MG63 (cell line): Measurements from ENCODE around the gene MEGF9. TPM values are rescaled to one million over a fixed set of nuclear protein-coding genes. Genes with fewer than 3 reads are reported as not detected.
A peak's percentile ranks its signal among the peaks of the same experiment; 100 is the strongest.

Experiments
- DNase-seq: peaks from one replicate; pipeline ENCODE4 v3.0.0-alpha.2; 2020
- H3K27me3 ChIP-seq: fragments of 250-450 bp; sonication (Bioruptor Pico); 2 replicates; pipeline ENCODE4 v1.5.1; 2020; ENCODE audit warnings: mild to moderate bottlenecking, moderate library complexity
- H3K36me3 ChIP-seq: fragments of 250-450 bp; sonication (Bioruptor Pico); 2 replicates; pipeline ENCODE4 v1.5.1; 2020; ENCODE audit warnings: mild to moderate bottlenecking, moderate library complexity
- H3K4me3 ChIP-seq: fragments of 250-450 bp; sonication (Bioruptor Pico); 2 replicates; pipeline ENCODE4 v1.5.1; 2020; ENCODE audit warnings: mild to moderate bottlenecking, moderate library complexity
- H3K9me3 ChIP-seq: fragments of 250-450 bp; sonication (Bioruptor Pico); 2 replicates; pipeline ENCODE4 v1.5.1; 2020; ENCODE audit warnings: mild to moderate bottlenecking, moderate library complexity
- total RNA-seq: library from RNA; depleted of rRNA; stranded (reverse); fragments of >200 nt; shearing (Covaris generic); gene quantifications from 2 replicates; pipeline ENCODE4 v1.2.3, GENCODE V29; 2014; ENCODE audit warnings: low replicate concordance

MEGF9 gene
- total RNA-seq, 1 experiment from 2014 or later: 2.7 TPM

DNA sequence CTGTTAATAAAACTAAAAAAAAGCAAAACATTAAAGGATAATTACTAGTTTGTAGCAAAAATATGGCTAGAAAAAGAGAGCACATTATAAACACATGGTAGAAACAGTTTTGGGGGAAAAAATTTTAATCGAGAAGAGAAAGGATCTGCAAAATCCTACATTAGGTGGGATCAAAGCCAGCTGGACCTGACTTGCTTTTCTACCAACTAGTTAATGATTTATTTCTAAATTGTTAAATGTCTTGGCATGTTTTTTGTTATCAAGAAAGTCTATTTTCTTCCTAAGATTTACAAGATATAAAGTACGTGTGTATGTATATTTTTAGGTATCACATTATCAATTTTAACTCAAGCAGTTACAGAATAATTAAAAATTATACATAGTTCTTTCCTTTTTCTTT lies 87.2 kb downstream of the MEGF9 start:
- no peaks in the 10 kb centered on the region for H3K9me3 ChIP-seq
- H3K36me3 ChIP-seq: no peaks in the 10 kb centered on the region
- DNase-seq: no peak
- H3K4me3 ChIP-seq: no peak overlapping the region
- no peaks in the 10 kb centered on the region for H3K27me3 ChIP-seq

DNA sequence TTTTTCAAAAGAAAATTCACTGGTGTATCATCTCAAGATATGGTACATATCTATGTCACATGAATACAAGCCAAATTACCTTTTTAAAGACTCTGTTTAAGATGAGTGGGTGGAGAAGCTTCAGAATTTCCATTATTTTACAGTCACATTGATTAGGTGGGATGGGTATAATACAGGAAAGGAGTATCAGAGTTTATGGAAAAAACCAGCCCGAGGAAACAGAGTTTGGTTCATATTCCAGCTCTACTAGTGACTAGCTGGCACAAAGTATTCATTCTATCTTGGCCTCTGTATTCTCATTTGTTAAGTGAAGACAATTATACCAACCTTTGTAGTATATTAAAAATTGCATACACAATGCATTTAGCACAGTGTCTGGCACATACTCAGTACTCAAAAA lies 87.8 kb downstream of the MEGF9 start:
- no peak for DNase-seq
- H3K4me3 ChIP-seq: no peak overlapping the region
- no peaks in the 10 kb centered on the region for H3K9me3 ChIP-seq
- no peaks in the 10 kb centered on the region for H3K36me3 ChIP-seq
- H3K27me3 ChIP-seq: no peaks in the 10 kb centered on the region

DNA sequence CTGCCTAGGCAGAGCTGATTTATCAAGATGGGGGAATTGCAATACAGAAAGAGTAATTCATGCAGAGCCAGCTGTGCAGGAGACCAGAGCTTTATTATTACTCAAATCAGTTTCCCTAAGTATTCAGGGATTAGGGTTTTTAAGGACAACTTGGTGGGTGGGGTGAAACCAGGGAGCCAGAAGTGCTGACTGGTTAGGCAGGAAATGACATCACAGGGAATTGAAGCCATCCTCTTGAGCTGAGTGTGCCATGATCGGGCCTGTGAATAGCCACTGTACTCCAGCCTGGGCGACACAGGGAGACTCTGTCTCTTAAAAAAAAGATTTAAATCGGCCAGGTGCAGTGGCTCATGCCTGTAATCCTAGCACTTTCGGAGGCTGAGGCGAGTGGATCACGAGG lies 89.0 kb downstream of the MEGF9 start:
- Histone ChIP-seq H3K4me3 (no peak overlapping the region), H3K27me3 (no peaks in the 10 kb centered on the region), H3K9me3 (no peaks in the 10 kb centered on the region), H3K36me3 (no peaks in the 10 kb centered on the region)
- peak; percentile 20 for DNase-seq

DNA sequence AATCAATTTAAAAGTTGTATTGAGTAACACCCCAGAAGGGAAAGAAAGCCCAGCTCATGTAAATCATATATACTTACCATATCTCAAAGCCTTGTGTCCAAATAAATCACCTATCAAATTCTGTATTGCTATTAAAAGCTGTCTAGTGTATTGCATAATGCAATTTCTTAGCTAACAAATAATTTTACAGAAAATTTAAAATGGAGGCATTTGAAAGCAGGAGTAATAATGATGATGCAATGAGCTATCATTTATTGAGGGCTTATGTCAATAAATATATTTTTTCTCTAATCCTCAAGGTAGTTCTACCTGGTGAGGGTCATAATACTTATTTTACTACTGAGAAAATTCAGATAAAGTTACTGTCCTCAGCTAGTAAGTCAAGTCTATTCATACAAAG lies 91.5 kb downstream of the MEGF9 start:
- no peaks in the 10 kb centered on the region for H3K36me3 ChIP-seq
- H3K4me3 ChIP-seq: no peak overlapping the region
- no peaks in the 10 kb centered on the region for H3K9me3 ChIP-seq
- no peaks in the 10 kb centered on the region for H3K27me3 ChIP-seq
- no peak for DNase-seq

DNA sequence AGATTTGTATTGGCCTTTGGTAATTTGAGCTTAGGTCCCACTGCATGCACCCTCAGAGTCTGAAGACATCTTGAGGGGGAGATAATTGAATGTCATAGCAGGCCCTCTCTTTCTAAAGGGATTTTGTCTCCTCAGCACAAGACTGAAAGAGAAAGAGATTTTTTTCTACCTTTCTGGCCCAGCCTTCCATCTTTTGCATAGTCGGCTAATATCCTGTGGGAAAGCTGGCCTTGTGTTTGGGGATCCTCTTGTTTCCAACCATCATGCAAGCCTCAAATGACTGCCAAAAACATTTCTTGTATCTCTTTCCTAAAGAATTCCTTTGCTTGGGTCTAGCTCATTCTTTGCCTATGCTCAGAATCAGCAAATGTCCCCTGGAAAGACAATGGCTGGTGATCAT lies 92.3 kb downstream of the MEGF9 start:
- Histone ChIP-seq H3K4me3 (no peak overlapping the region), H3K27me3 (no peaks in the 10 kb centered on the region), H3K36me3 (no peaks in the 10 kb centered on the region), H3K9me3 (no peaks in the 10 kb centered on the region)
- no peak for DNase-seq

DNA sequence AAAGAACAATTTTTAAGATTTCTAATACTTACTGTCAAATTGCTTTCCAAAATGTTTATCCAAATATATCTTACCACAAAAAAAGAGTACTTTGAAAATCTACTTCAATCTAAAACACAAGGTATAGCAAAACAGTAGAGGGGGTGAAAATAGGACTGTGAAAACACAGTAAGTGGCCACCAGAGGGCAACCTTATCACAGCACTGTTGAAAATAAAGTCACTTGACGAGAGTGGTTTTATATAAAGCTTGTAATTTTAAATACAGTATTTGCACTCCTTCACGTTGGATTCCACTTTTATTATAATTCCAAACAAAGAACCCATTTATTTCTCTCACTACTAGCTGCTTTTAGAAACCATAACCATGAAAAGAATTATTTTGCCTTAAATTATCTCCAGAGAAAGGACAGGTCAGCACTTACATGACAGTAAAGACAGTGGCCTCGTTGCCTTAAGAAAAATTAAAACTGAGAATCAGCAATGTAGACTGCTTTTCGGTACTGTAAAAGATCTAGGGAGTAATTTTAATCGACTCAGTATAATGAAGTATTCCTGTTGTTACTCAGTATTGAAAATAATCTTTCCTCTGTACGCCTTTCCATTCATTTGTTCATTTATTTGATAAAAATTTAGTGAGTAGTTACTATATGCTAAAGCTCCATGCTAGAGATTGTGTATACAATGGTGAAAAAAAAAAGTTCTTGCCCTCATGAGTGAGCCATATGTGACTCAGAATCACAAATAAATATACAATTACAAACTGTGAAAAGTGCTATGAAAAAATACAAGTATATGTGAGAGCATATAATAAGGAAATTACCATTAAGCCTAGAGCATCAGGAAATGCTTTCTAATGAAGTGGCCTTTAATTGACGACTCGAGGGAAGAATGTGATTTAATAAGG lies 94.3 kb downstream of the MEGF9 start:
- DNase-seq: peak; percentile 30
- H3K9me3 ChIP-seq: no peaks in the 10 kb centered on the region
- no peaks in the 10 kb centered on the region for H3K27me3 ChIP-seq
- no peak overlapping the region for H3K4me3 ChIP-seq
- H3K36me3 ChIP-seq: no peaks in the 10 kb centered on the region

DNA sequence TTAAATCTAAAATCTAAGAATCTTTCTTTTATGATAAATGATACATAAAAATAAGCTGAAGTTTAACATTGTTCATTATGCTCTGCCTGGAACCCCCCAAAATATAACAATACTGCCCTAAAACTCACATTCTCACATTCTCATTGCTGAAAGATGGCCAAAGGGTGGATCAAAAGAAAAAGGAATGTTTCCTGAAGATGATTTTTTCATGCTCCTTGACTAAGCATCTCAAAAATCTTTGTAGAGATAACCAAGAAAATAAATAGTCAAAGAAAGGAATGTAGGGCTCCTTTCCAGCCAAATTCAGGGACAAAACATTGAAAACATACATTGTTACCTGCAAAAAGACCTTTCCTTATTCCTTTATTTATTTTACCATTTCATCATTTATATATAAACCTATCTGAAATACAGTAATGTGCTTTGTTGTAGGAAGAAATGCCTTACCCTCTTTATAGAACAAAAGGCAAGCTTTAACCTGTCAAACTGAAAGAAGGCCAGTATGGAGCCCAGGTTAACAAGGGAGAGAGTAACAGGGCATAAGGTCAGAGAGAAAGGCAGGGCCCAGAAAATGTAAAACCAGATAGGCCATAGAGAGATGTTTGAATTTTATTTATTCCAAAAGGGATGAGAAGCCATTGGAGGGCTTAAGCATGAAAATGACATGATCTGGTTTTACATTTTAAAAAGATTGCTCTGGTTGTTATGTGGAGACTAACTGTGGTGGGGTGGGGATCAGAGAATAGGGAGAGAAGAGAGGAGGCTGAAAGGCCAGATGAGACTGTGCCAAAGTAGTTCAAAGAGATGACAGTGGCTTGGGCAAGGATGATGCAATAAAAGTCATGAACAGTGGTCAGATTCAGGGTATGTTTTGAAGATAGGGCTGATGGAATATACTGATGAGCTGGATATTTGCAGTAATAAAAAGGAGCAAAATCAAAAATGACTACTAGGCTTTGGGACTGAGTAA lies 97.0 kb downstream of the MEGF9 start:
- Histone ChIP-seq H3K36me3 (no peaks in the 10 kb centered on the region), H3K27me3 (no peaks in the 10 kb centered on the region), H3K9me3 (no peaks in the 10 kb centered on the region), H3K4me3 (no peak overlapping the region)
- no peak for DNase-seq

DNA sequence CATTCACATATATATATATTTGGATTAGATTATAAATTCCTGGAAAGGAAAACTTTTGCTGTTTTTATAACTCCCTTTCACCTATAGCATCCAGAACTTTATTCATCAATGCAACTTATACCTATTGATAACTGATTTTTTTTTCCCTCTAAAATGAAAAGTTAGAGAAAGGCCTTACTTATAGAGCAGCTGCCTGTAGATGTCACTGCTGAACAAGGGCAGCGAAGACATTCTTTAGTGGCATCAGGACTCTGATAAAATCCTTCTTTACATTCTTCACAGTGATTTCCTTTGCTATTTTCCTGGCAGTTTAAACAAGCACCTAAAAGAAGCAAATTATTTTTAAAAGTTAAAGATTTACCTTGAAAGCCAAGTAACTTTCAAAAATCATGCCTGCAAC lies 102.1 kb downstream of the MEGF9 start:
- H3K4me3 ChIP-seq: no peak overlapping the region
- no peaks in the 10 kb centered on the region for H3K9me3 ChIP-seq
- H3K36me3 ChIP-seq: no peaks in the 10 kb centered on the region
- no peaks in the 10 kb centered on the region for H3K27me3 ChIP-seq
- DNase-seq: no peak

DNA sequence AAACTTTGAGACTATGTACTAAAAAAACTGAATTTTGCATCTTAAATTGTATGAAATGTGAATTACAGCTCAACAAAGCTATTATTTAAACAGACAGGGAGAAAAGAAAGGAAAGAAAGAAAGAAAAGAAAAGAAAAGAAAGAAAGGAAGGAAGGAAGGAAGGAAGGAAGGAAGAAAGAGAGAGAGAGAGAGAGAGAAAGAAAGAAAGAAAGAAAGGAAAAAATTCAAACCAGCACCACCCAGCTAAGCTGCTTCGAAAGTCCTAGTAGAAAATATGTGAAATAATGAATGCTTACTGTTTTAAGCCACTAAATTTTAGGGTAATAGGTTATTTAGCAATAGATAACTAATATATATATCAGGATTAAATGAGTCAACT lies 102.6 kb downstream of the MEGF9 start:
- H3K9me3 ChIP-seq: no peaks in the 10 kb centered on the region
- no peaks in the 10 kb centered on the region for H3K36me3 ChIP-seq
- H3K27me3 ChIP-seq: no peaks in the 10 kb centered on the region
- no peak for DNase-seq
- H3K4me3 ChIP-seq: no peak overlapping the region

DNA sequence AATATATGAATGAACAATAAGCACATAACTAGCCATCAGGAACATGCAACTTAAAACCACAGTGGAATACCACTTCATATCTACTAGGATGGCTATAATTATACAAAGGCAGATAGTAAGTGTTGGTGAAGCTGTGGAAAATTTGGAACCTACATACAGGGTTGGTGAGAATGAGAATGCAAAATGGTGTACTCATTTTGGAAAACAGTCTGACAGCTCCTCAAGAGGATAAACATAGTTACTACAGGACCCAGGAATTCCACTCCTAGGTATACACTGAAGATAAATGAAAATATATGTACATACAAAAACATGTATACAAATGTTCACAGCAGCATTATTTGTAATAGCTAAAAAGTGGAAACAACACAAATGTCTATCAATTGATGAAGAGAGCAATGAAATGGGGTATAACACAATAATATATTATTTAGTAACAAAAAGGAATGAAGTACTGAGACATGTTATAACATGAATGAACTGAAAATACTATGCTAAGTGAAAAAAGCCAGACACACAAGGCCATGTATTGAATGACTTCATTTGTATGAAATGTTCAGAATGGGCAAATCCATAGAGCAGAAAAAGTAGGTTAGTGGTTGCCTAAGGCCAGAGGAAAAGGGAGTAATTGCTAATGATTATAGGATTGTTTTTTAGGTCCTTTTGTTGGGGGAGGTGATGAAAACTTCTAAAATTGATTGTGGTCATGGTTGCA lies 103.1 kb downstream of the MEGF9 start:
- Histone ChIP-seq H3K36me3 (no peaks in the 10 kb centered on the region), H3K4me3 (no peak overlapping the region), H3K27me3 (no peaks in the 10 kb centered on the region), H3K9me3 (no peaks in the 10 kb centered on the region)
- DNase-seq: no peak

DNA sequence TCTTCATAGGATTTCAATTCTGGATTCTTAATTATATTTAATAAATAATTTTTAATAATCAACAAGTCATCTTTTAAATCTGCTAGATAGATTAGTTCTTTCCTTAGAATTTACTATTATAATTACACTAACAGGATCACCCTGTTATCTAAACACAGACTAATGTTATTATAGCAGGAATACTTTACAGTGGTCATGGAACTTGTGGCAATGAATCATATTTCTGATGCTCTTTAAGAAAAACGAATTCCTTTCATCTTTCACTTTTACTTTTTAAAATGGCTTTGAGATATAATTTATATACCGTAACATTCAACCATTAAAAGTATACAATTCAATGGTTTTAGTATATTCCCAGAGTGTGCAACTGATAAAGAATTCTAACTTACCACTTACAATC lies 104.6 kb downstream of the MEGF9 start:
- no peaks in the 10 kb centered on the region for H3K27me3 ChIP-seq
- H3K9me3 ChIP-seq: no peaks in the 10 kb centered on the region
- DNase-seq: no peak
- no peaks in the 10 kb centered on the region for H3K36me3 ChIP-seq
- H3K4me3 ChIP-seq: no peak overlapping the region

DNA sequence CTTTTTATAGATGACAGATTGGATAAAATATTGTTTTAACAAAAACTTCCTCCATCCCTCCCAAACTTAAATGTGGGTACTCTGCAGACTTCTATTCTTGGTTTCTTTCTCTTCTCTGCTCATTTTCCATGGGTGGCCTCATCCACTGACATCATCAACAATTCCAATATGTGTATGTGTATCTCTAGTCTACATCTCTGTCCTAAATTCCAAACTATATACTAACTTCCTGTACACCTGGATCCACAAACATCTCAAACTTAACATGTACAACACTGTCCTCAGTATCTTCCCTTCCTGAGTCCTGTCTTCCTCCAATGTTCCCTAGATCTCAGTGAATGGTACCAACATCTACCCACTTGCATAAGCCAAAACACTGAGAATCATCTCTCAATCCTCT lies 105.8 kb downstream of the MEGF9 start:
- no peak for DNase-seq
- no peak overlapping the region for H3K4me3 ChIP-seq
- no peaks in the 10 kb centered on the region for H3K9me3 ChIP-seq
- no peaks in the 10 kb centered on the region for H3K27me3 ChIP-seq
- H3K36me3 ChIP-seq: no peaks in the 10 kb centered on the region

DNA sequence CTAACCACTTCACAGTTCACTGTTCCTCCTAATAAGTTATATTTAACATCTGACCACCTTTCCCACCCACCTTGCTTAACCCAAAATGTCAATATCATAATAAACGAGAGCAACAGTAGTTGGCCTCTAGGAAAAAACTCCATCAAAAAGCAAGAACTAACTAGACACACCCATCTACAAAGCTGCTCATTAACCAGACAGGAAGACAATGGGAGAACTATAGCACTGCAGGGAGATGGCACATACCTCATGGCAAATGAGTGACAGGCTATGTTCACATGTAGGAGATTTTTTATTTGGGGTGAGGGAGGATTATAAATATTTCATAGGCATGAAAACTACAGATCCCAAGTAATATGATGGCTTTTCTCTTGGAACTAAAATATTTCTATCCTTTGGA lies 110.7 kb downstream of the MEGF9 start:
- DNase-seq: no peak
- Histone ChIP-seq H3K9me3 (no peaks in the 10 kb centered on the region), H3K27me3 (no peaks in the 10 kb centered on the region), H3K4me3 (no peak overlapping the region), H3K36me3 (no peaks in the 10 kb centered on the region)

DNA sequence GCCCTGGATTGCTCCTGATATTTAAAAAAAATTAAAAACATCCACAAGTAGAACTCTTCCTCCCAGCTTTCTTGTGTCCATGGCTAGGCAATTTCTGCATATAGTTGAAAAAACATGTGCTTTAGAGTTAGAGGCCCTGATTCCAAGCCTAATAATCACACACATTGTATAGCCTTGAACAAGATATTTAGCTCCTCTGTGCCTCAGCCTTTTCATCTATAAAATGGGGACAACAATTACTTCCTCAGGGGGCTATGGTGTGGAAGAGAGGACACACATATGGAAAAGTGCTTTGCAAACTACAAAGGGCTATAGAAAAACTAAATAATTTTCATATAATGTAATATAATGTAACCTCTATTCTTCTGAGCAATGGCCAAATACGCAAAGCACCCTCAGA lies 111.3 kb downstream of the MEGF9 start:
- no peaks in the 10 kb centered on the region for H3K27me3 ChIP-seq
- H3K4me3 ChIP-seq: no peak overlapping the region
- H3K9me3 ChIP-seq: no peaks in the 10 kb centered on the region
- no peak for DNase-seq
- H3K36me3 ChIP-seq: no peaks in the 10 kb centered on the region

DNA sequence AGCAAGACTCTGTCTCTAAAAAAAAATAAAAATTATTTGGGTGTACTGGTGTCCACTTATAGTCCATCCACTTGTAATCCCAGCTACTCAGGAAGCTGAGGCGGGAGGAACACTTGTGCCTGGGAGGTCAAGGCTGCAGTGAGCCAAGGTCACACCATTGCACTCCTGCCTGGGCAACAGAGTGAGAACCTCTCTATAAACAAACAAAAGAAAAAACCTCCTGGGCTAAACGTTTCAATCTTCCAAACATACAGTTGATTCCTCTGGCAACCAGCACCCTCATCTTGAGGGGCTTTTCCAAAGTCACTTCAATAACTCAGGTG lies 120.4 kb downstream of the MEGF9 start:
- Histone ChIP-seq H3K36me3 (no peaks in the 10 kb centered on the region), H3K27me3 (no peaks in the 10 kb centered on the region), H3K4me3 (no peak overlapping the region), H3K9me3 (no peaks in the 10 kb centered on the region)
- DNase-seq: no peak

DNA sequence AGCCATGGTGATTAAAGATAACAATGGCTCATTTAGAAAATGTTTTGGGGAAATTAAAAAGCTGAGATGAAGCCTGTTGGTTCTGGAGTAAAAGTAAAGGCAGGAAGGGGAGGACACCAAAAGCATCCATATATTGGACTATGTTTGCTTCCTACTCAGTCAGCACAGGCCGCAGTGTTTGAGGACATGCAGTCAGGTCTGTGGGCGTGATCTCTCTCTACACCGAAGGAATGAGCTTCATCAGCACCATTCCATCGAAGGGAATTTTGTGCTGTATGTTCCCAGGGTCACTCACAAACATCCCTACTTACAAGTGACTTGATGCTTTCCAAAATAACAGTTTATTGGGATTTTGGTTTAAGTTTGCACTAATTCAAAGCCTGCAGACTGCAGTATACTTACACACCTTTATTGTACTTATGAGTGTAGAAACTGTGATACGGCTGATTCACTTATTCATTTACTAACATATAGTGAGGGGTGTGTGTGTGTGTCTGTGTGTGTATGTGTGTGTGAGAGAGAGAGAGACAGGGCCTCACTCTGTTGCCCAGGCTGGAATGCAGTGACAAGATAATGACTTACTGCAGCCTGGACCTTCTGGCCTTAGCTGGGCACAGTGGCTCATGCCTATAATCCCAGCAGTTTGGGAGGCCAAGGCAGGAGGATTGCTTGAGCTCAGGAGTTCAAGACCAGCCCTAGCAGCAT lies 120.9 kb downstream of the MEGF9 start:
- Histone ChIP-seq H3K36me3 (no peaks in the 10 kb centered on the region), H3K9me3 (no peaks in the 10 kb centered on the region), H3K4me3 (no peak overlapping the region), H3K27me3 (no peaks in the 10 kb centered on the region)
- no peak for DNase-seq

DNA sequence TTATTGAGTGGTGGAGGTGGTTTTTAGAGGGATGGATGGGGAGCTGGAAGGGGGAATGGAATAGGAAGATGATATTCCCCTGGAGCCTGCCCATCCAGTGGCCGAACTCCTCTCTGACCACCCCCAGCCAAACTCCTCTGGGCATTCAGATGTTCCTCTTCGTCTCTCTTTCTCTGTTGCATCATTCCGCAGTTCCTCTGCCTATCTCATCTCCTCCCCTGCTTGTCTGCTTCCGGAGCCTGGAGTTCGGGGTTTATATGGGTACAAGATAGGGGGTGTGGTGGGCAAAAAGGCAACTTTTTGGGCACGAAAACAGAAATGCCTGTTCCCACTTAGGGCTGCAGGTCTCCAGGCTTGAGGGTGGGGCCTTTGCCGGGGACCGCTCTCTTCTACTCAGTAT lies 122.1 kb downstream of the MEGF9 start:
- Histone ChIP-seq H3K27me3 (no peaks in the 10 kb centered on the region), H3K4me3 (no peak overlapping the region), H3K9me3 (no peaks in the 10 kb centered on the region), H3K36me3 (no peaks in the 10 kb centered on the region)
- no peak for DNase-seq
